Spleen (tissue), 7 donors: Measurements from ENCODE around the gene PLXNA1.

Source experiments
- CTCF ChIP-seq, 11 experiments: fragments of 200-600 bp in 7 of 11; fragments of 450-650 bp in 4 of 11; sonication (generic) in 4 of 11; IDR thresholded peaks in 8 of 11; conservative IDR thresholded peaks in 3 of 11; 1 replicate in 7 of 11; 2 replicates in 4 of 11; pipeline versions ENCODE4 v1.4.0 to v1.8.0; 2016 to 2021; ENCODE audit warnings: antibody characterized with exemption in 11 of 11, inconsistent platforms in 4 of 11, mild to moderate bottlenecking in 1 of 11
- POLR2AphosphoS5 ChIP-seq, 3 donors: sonication (generic); formaldehyde crosslinking; IDR thresholded peaks; one replicate each; pipeline ENCODE4 v1.5.1; 2017; ENCODE audit warnings: antibody characterized with exemption in 3 of 3
- donor health status: DM: no; HTN: no; CAD: no; lungs with moderate emphysema.
- donor health status: DM: no; HTN: no; CAD: no.
- donor health status: DM: no; HTN: no; CAD: no.

DNA sequence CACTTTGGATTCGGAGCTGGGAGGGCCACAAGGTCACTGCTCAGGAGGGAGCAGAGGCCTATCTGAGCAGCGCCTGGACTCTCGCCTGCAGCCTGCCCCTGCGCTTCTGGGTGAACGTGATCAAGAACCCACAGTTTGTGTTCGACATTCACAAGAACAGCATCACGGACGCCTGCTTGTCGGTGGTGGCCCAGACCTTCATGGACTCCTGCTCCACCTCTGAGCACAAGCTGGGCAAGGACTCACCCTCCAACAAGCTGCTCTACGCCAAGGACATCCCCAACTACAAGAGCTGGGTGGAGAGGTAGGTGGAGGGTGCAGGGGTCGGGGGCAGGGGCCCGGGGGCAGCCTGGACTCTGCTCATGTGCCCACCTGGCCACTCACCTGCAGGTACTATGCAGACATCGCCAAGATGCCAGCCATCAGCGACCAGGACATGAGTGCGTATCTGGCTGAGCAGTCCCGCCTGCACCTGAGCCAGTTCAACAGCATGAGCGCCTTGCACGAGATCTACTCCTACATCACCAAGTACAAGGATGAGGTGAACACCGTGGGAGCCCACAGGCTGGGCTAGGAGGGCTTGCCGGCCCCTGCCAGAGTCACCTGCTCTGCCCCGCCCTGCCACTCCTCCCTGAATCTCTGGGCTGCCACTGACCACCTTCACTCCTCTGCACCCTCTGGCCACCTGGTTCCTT lies 49.5 kb downstream of the PLXNA1 start:
- no peak for TF ChIP-seq CTCF (IDR thresholded peaks at IDR 0.05 in 8 of 11, conservative IDR thresholded peaks at IDR 0.05 in 3 of 11)
- no peak for TF ChIP-seq POLR2AphosphoS5 (IDR thresholded peaks at IDR 0.05)
